ENCODE results near the gene PATJ.

GRCh38 chr1:61875198-61875597 lies 132.9 kb downstream of the PATJ start:
- no peak for TF ChIP-seq CTCF (IDR thresholded peaks at IDR 0.05)
- TF ChIP-seq POLR2A (IDR thresholded peaks at IDR 0.05): no peak
